Measurements from ENCODE around the gene SDHAF2.
"Not testable (repeated sequence)": the region's sequence is repeated elsewhere in the genome, so short reads cannot be mapped to it uniquely, and the experiment has no call there.

Gene SDHAF2

GRCh38 chr11:61429691-61430582 lies at the start of gene SDHAF2, which contains the start of gene CPSF7:
SDHAF2 (plus strand) TSS chr11:61430124; CDS start chr11:61430147, 23 bp downstream.
CPSF7 (minus strand) TSS chr11:61429975; CDS start chr11:61429235, 740 bp downstream.
- DNase-seq (ENCODE audit: low read depth): peak; percentile 97

- DNase-seq (ENCODE audit: low read depth): no peak
Measured at GRCh38 chr11:61380884-61381283, 49.0 kb upstream of the SDHAF2 start.

- DNase-seq (ENCODE audit: low read depth): not testable (repeated sequence)
Measured at GRCh38 chr11:61383859-61384258, 46.1 kb upstream of the SDHAF2 start.

- DNase-seq (ENCODE audit: low read depth): no peak
Measured at GRCh38 chr11:61384271-61385242, 45.4 kb upstream of the SDHAF2 start.

- no peak for DNase-seq (ENCODE audit: low read depth)
Measured at GRCh38 chr11:61390161-61390560, 39.8 kb upstream of the SDHAF2 start.

GRCh38 chr11:61392981-61393595 lies 36.8 kb upstream of the SDHAF2 start:
- no peak for DNase-seq (ENCODE audit: low read depth)

- DNase-seq (ENCODE audit: low read depth): no peak
Measured at GRCh38 chr11:61401173-61401572, 28.8 kb upstream of the SDHAF2 start.

GRCh38 chr11:61401573-61401972 lies 28.4 kb upstream of the SDHAF2 start:
- no peak for DNase-seq (ENCODE audit: low read depth)

- DNase-seq (ENCODE audit: low read depth): no peak
Measured at GRCh38 chr11:61403658-61404057, 26.3 kb upstream of the SDHAF2 start.

GRCh38 chr11:61404103-61404502 lies 25.8 kb upstream of the SDHAF2 start:
- no peak for DNase-seq (ENCODE audit: low read depth)

GRCh38 chr11:61404641-61405040 lies 25.3 kb upstream of the SDHAF2 start:
- DNase-seq (ENCODE audit: low read depth): no peak

GRCh38 chr11:61406067-61406466 lies 23.9 kb upstream of the SDHAF2 start:
- DNase-seq (ENCODE audit: low read depth): no peak

GRCh38 chr11:61406991-61407728 lies 22.8 kb upstream of the SDHAF2 start:
- no peak for DNase-seq (ENCODE audit: low read depth)

- DNase-seq (ENCODE audit: low read depth): no peak
Measured at GRCh38 chr11:61411589-61411988, 18.3 kb upstream of the SDHAF2 start.

GRCh38 chr11:61413496-61413895 lies 16.4 kb upstream of the SDHAF2 start:
- DNase-seq (ENCODE audit: low read depth): no peak

GRCh38 chr11:61414547-61414946 lies 15.4 kb upstream of the SDHAF2 start:
- no peak for DNase-seq (ENCODE audit: low read depth)

- DNase-seq (ENCODE audit: low read depth): no peak
Measured at GRCh38 chr11:61415381-61415780, 14.5 kb upstream of the SDHAF2 start.

GRCh38 chr11:61416941-61417340 lies 13.0 kb upstream of the SDHAF2 start:
- no peak for DNase-seq (ENCODE audit: low read depth)

GRCh38 chr11:61417670-61418069 lies 12.3 kb upstream of the SDHAF2 start:
- DNase-seq (ENCODE audit: low read depth): no peak

GRCh38 chr11:61418136-61418535 lies 11.8 kb upstream of the SDHAF2 start:
- no peak for DNase-seq (ENCODE audit: low read depth)

GRCh38 chr11:61422226-61422625 lies 7.7 kb upstream of the SDHAF2 start:
- DNase-seq (ENCODE audit: low read depth): no peak

Measured in stimulated activated CD8-positive, alpha-beta memory T cell treated with anti-CD3 and anti-CD28 coated beads, Interleukin-7, amount 100 ng/mL, for 24 hours (primary cell).